GM21367 (cell line): ENCODE data around the gene ZNF282.

ENCODE experiments used
- ATAC-seq: cut with Tn5 transposase; IDR thresholded peaks from one replicate; pipeline ENCODE4 v1.9.1; 2021; ENCODE audit not compliant: unreplicated experiment

ZNF282 gene

DNA sequence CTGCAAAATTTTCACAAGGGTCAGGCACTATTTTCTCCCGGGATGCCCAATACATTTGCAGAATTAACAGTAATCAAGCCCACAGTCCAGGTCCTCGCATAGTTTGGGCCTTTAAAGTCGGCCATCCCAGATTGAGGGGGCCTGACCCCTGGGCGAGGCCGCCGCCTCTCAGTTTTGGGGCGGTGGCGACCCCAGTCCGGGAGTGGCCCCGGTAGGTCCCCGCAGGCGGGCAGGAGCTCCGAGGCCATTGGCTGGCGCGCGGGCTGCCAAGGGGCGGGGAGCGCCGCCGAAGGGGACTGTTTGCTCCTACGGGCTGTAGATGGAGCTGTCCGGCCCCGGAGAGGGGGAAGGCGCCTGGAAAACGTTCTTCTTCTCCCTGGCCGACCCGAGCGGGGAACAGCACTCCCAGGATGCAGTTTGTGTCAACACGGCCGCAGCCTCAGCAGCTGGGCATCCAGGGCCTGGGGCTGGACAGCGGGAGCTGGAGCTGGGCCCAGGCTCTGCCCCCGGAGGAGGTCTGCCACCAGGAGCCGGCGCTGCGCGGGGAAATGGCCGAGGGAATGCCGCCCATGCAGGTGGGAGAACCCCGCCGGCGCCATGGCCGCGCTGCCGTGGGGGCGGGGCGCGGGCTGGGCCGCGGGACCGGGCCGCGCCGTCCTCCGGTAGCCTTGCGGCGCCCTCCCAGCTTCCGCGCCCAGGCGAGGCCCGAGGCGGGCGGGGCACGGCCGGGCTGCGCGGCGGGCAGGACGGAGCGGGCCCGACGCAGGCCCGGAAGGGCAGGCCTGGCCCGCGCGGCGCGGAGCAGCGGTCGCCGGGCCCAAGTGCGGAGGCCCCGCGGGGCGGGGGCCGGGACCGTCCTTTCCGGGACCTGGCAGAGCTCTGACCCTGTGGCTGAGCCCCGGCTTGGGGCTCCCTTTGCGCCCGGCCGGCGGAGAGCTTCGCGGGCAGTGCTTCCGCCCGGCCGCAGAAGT, at the start of gene ZNF282:
TSS of gene ZNF282 (plus strand) at position 367 of the 971 bp plus-strand sequence. CDS start at position 411, 44 bp downstream.
- ATAC-seq, result peak; percentile 83

GRCh38 chr7:149147072-149147751, 48.1 kb upstream of the ZNF282 start, which contains the start of gene ZNF398:
TSS of gene ZNF398 (plus strand) at chr7:149147453. CDS start at chr7:149147743, 290 bp downstream.
- peak; percentile 60 for ATAC-seq

GRCh38 chr7:149147752-149148653, 47.3 kb upstream of the ZNF282 start:
- peak; percentile 22 for ATAC-seq

DNA sequence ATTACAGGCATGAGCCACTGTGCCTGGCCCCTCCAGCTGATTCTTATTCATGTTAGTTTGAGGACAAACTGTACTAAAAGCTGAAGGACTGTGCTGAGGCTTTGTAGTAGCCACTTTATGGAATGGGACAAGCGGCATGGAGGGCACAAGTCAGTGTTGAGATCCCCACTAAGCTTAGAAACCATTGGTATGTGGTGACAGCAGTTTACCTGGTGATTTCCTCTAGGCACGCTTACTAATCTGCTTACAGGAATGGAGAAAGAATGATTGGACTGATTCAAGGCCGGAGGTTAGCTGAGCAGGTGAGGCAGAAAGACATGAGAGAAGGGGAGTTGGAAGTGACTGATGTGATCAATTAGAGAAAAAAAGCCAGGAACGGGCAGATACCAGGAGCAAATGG, 44.4 kb upstream of the ZNF282 start:
- no peak for ATAC-seq

DNA sequence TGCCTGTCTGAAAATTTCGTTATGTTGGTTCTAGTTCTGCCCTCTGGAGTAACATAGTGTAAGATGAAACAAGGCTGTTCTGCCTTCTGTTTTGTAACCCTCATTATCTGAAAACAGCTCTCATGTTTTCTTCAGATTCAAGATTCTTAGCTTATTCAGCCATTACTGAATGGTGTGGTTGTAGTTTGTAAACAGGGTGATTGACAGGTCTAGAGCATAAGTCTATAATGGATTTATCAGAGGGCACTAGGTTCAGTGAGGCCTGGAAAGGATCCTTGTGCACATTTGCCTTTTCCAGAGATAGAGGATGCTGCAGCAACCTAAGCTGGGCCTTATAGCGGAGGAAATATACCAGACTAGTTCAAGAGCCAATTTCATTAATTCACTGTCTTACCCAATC, 42.0 kb upstream of the ZNF282 start:
- no peak for ATAC-seq

- ATAC-seq, result no peak
Observed at GRCh38 chr7:149154056-149154455, 41.3 kb upstream of the ZNF282 start.

DNA sequence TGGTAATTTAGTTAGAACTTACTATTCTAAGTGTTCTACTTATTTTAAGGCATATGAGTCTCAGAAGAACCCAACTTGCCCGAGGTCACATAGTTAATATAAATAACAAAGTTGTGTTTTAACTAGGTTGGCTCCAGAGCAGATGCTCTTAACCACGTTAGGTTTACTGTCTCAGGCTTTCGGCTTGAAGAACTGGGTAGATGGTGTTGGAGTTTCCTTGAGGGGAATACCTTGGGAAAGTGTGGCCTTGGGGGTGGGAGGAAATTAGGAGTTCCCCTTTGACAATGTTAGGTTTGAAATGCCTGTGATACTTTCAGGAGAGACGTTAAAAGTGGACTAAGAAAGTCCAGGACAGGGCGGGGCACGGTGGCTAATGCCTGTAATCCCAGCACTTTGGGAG, 38.4 kb upstream of the ZNF282 start:
- ATAC-seq, result no peak

- ATAC-seq, result no peak
Observed at GRCh38 chr7:149161241-149161848, 34.0 kb upstream of the ZNF282 start.

- no peak for ATAC-seq
Observed at GRCh38 chr7:149166142-149166541, 29.2 kb upstream of the ZNF282 start.

- ATAC-seq, result no peak
Observed at GRCh38 chr7:149166630-149167352, 28.6 kb upstream of the ZNF282 start.

DNA sequence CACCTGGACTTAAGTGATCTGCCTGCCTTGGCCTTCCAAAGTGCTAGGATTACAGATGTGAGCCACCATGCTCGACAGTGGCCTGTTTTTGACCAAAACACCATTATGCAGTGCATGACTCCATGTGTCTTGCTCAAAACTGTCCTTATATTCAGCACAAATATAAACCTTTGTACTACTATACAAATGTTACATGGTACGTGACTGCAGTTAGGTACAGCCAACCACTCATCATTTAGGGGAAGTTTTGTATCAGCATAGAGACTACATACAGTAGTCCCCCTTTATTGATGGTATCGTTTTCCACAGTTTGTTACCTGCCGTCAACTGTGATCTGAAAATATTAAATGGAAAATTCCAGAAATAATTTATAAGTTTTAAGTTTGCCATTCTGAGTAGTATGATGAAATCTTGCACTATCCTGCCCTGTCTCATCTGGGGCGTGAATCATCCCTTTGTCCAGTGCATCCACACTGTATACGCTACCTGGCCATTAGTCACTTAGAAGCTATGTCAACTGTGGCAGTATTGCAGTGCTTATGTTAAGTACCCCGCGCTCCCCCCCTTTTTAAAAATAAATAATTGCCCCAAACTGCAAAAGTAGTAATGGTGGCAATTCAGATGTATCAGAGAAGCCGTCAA, 23.3 kb upstream of the ZNF282 start:
- no peak for ATAC-seq

- ATAC-seq, result no peak
Observed at GRCh38 chr7:149172534-149172920, 22.8 kb upstream of the ZNF282 start.

DNA sequence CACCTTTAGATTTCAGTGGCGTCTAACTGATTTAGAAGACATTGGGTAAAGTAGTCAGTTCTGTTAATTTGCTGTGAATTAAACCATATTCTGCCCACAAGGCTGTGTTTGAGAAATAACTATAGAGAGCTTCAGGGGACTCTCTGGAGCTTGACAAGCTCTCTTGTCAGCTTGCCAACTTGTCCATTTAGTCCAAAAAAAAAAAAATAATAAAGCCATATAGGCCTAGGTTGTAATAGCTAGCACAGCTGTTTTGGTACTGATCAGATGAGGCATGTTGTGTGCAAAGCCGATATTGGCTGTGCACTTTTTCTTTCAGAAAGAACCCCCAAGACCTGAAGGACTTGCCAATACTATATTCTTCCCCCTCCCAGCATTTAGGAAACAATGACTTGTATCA, 20.2 kb upstream of the ZNF282 start:
- no peak for ATAC-seq

DNA sequence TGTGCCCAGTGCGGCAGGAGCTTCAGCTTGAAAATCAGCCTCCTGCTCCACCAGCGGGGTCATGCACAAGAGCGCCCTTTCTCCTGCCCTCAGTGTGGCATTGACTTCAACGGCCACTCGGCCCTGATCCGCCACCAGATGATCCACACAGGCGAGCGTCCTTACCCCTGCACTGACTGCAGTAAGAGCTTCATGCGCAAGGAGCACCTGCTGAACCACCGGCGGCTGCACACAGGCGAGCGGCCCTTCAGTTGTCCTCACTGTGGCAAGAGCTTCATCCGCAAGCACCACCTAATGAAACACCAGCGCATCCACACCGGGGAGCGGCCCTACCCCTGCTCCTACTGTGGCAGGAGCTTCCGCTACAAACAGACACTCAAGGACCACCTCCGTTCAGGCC, 16.1 kb upstream of the ZNF282 start:
- ATAC-seq, result no peak

DNA sequence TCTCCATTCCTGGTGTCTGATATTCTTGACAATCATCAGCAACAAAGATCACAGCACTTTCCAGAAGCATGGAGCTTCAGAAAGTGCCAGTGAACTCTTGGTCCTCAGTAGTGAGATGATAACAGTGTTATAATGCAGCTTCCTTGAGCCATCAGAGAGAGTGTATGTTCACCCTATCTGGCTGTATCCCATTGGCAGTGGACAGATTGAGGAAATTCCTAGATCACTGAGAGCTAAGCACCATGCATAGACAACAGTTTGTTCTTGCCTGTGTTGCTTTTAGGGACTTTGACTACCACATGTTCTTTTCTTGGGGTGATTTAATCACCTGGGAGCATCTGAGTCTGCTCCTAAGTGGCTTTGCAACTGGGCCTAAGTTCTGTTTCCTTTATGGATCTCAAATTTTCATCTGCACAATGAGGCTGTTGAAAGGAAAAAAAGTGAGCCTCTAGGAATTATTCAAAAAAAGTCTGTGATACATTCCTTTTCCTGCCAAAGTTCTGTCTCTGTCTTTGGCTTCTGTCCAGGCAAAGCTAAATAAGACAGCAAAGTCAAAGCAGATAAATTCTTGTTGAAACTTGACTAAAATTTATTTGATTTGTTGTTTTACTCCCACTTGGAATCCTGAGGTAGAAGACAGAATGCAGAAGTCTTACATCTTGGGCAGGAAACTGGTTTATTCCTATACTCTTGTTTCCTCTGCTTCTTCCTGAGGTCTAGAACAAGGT, 14.5 kb upstream of the ZNF282 start:
- ATAC-seq, result no peak

DNA sequence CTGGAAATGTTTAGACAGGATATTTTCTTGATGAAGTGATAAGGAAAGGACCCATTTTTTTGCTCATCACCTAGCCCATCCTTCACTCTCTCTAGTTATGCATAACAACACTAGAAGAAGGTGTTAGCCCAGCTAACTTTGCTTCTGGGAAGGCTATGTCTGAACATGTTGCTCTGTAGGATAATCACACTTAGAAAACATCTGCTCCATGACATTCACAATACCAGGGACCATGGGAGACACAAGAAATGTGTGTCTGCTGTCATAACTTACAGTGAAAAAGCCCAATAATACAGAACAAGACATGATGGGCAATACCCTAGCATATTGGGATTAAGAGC, 13.9 kb upstream of the ZNF282 start:
- ATAC-seq, result no peak

DNA sequence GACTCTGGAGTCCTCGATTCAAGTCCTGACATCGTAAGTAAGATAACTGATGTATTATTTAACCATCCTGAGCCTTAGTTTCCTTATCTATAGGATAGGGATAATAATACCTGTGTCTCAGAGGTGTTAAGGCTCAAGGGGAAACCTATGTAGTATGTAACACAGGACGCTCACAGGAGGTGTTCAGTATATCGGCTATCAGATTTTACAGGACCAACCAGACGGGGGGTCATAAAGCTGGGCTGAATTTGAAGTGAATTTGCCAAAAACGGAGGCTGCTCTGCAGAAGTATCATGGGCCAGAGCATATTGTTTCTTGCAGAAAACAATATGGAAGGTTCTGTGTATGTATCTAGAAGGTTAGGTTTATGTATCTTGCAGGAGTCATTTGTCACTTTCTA, 11.1 kb upstream of the ZNF282 start:
- no peak for ATAC-seq

DNA sequence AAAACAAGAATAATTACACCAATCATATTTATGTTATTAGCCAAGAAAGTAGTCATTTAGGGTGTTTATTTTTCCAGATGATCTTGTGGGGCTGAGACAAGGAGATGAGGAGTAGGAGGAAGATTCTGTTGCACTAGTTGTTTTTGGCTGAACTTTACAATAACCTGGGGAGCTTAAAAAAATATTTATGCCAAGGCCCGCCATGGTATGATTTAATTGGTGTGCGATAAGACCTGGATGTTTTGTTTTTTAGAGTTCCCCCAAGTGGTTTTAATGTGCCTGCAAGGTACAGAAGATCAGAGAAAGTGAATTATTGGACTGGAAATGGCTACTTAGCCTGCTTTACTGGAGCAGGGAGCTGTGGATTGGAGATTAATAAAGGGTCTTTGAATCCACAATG, 7.1 kb upstream of the ZNF282 start:
- no peak for ATAC-seq
